Heart right ventricle (tissue), 16 donors: ENCODE results near the gene DSCAM. TPM values are rescaled to one million over a fixed set of nuclear protein-coding genes. Genes with fewer than 3 reads are reported as not detected.
A peak's percentile ranks its signal among the peaks of the same experiment; 100 is the strongest.

Source experiments
- ATAC-seq, 8 donors: fragments of 200-7000 bp; cut with Tn5 transposase; one replicate each; pipeline ENCODE4 v1.9.1; 2020; ENCODE audit warnings: mild to moderate bottlenecking in 8 of 8, moderate library complexity in 8 of 8, moderate number of reproducible peaks in 1 of 8
- DNase-seq, 2 donors: peaks; one replicate each; pipeline ENCODE4 v3.0.0-alpha.2; 2020
- H3K27ac ChIP-seq, 10 donors: fragments of 200-600 bp; sonication (generic) in 2 of 10; one replicate each; pipeline versions ENCODE4 v1.5.0 to v1.8.0; 2020 to 2022; ENCODE audit warnings: mild to moderate bottlenecking in 3 of 10
- H3K27me3 ChIP-seq, 7 donors: fragments of 200-600 bp; one replicate each; pipeline ENCODE4 v1.8.0; 2021 to 2022; ENCODE audit warnings: mild to moderate bottlenecking in 2 of 7
- H3K36me3 ChIP-seq, 9 donors: fragments of 200-600 bp; sonication (generic) in 1 of 9; one replicate each; pipeline versions ENCODE4 v1.5.0 to v1.8.0; 2020 to 2022; ENCODE audit warnings: mild to moderate bottlenecking in 2 of 9
- H3K4me1 ChIP-seq, 9 donors: fragments of 200-600 bp; sonication (generic) in 1 of 9; one replicate each; pipeline versions ENCODE4 v1.5.0 to v1.8.0; 2020 to 2022; ENCODE audit warnings: mild to moderate bottlenecking in 4 of 9
- H3K4me3 ChIP-seq, 10 donors: fragments of 200-600 bp; sonication (generic) in 2 of 10; one replicate each; pipeline versions ENCODE4 v1.5.0 to v1.8.0; 2020 to 2022; ENCODE audit warnings: mild to moderate bottlenecking in 7 of 10, moderate library complexity in 2 of 10
- H3K9me3 ChIP-seq, 11 donors: fragments of 200-600 bp in 10 of 11; sonication (generic) in 2 of 11; one replicate each; pipeline versions ENCODE4 v1.5.0 to v1.8.0; 2013 to 2022; ENCODE audit warnings: mild to moderate bottlenecking in 2 of 11, control low read depth in 1 of 11, moderate library complexity in 1 of 11
- WGBS, 2 donors: extraction: QIAGEN DNeasy Blood & Tissue Kit; methylation state at CpG; one replicate each; pipeline ENCODE4 v1.1.7; 2013; ENCODE audit warnings: inconsistent platforms in 1 of 2; 5-methylcytosine and 5-hydroxymethylcytosine counted together
- intact Hi-C, 10 donors: fragments of 100-400 bp; cut with DNase I; formaldehyde crosslinking; loops; one replicate each; pipeline versions ENCODE4 v1.11.1 to v1.14.2; 2022
- polyA plus RNA-seq, 2 donors: library from polyadenylated mRNA; stranded (reverse); fragments of 200-250 nt; gene quantifications; one replicate each; pipeline ENCODE4 v1.2.3, GENCODE V29; 2013
- total RNA-seq, 10 donors: library from RNA; stranded (reverse); fragmentation: NEBNext Ultra II Directional in 3 of 10; extraction: Animal tissue kit (Norgen Biotek cat#: 25700) in 3 of 10; gene quantifications; one replicate each; pipeline versions ENCODE4 v1.2.1 to v1.2.4, GENCODE V29; 2021 to 2023
- TF ChIP-seq, protein P1 (sequence below), 9 donors: fragments of 200-600 bp; sonication (generic) in 2 of 9; IDR thresholded peaks; one replicate each; pipeline versions ENCODE4 v1.5.0 to v1.8.0; 2021 to 2022; ENCODE audit warnings: antibody characterized with exemption in 9 of 9, mild to moderate bottlenecking in 5 of 9, moderate library complexity in 1 of 9
- donor health status: Arrhythmogenic right ventricular cardiomyopathy.
- donor health status: ischemic (EF 13 %, LVEDD 7.1; RV severe dilation, severe dysfunction).
- donor health status: healthy with polysubstance abuse.
- donor health status: DM: no; HTN: yes; CAD: no.
- donor health status: DM: no; HTN: no; CAD: no.
- donor health status: ischemic (EF 25% LVEDD 6.9; RV normal size, moderate dysfunction).
- donor health status: ischemic (EF 25% LVEDD 5.7; RV mildly dilated, moderate dysfunction).
- donor health status: healthy.
- donor health status: DM: yes; HTN: yes; CAD: no.
- donor health status: Ischemic cardiomyopathy.
- donor health status: ischemic (EF 35%, LVEDD 5.7; RV mildly dilated, moderate dysfunction).
- donor health status: nonischemic (EF 11% LVEDD 7.7; RV severe dilation, severe dysfunction).
- donor health status: DM: yes; HTN: yes; CAD: no.
- donor health status: PGD.
- donor health status: ischemic (EF 29% LVEDD 5.4; RV normal size, mild dysfunction).
- donor health status: nonischemic (EF 23%, LVEDD 6.1; RV moderate dilation, normal function).

Gene DSCAM
- total and polyA plus RNA-seq, 12 donors, result 0.03 to 0.04 TPM; not detected in 10

DNA sequence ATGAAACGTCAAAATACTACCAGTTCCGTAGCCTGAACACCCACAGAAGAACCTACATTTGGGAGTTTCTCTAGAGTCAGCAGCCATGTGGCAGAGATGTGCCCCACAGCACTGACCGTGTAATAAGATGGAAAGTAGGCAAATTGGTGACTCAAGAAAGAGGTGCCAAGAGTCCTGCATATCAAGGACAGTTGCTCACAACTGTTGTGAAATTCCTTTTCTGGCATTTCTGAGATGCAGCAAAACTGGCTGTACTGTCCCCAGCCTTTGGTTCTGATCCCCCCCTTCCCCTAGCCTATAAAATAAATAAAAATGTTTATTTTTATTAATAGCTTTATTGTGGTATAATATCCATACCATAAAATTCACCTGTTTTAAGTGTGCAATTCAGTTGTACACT lies 655.8 kb downstream of the DSCAM start:
- ATAC-seq (no peak), DNase-seq (no peak)
- TF ChIP-seq, protein P1, sequence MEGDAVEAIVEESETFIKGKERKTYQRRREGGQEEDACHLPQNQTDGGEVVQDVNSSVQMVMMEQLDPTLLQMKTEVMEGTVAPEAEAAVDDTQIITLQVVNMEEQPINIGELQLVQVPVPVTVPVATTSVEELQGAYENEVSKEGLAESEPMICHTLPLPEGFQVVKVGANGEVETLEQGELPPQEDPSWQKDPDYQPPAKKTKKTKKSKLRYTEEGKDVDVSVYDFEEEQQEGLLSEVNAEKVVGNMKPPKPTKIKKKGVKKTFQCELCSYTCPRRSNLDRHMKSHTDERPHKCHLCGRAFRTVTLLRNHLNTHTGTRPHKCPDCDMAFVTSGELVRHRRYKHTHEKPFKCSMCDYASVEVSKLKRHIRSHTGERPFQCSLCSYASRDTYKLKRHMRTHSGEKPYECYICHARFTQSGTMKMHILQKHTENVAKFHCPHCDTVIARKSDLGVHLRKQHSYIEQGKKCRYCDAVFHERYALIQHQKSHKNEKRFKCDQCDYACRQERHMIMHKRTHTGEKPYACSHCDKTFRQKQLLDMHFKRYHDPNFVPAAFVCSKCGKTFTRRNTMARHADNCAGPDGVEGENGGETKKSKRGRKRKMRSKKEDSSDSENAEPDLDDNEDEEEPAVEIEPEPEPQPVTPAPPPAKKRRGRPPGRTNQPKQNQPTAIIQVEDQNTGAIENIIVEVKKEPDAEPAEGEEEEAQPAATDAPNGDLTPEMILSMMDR (IDR thresholded peaks at IDR 0.05), result no peak
- intact Hi-C loops, result no loop called here
- no peak overlapping the region for H3K27ac ChIP-seq
- H3K36me3 ChIP-seq, result no peaks in the 10 kb centered on the region
- peaks cover 0 to 17% (median 0%) of the 10 kb centered on the region in 11 donors for H3K9me3 ChIP-seq
- no peak overlapping the region for H3K4me3 ChIP-seq
- H3K27me3 ChIP-seq, result peaks cover 0 to 4% (median 0%) of the 10 kb centered on the region in 7 donors
- peaks cover 0 to 7% (median 0%) of the 10 kb centered on the region in 9 donors for H3K4me1 ChIP-seq
- 65 to 71% methylated on average over 3 of the region's 3 CpGs for WGBS, 2 donors

GRCh38 chr21:40187946-40188654 lies 658.9 kb downstream of the DSCAM start:
- DNase-seq, result no peak
- Histone ChIP-seq H3K9me3 (peaks cover 0 to 17% (median 0%) of the 10 kb centered on the region in 11 donors), H3K36me3 (no peaks in the 10 kb centered on the region), H3K27me3 (peaks cover 0 to 4% (median 0%) of the 10 kb centered on the region in 7 donors), H3K4me3 (no peak overlapping the region), H3K27ac (no peak overlapping the region), H3K4me1 (peaks cover 0 to 8% (median 0%) of the 10 kb centered on the region in 9 donors)
- TF ChIP-seq, protein P1 (IDR thresholded peaks at IDR 0.05), result no peak
- ATAC-seq, result no peak
- 77 to 82% methylated on average over 9 of the region's 9 CpGs for WGBS, 2 donors
- intact Hi-C loops, result no loop called here

DNA sequence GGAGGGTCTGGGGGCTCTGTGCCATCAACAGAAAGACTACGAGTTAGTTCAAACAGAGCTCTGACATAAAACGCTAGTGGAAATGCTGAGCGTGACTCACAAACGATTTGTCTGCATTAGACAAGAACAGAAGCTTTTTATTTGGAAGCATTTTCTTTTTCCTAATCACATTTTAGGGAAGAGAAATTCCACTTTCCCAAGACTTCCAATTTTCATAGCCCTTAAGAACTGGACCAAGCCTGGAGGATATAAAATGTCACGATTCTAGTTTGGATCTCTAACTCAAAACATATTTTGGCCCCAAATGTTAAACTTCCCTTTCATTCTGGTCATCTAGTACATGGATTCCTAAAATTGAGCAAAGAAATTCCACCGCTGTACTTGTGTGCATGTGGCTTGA lies 659.7 kb downstream of the DSCAM start:
- ATAC-seq (no peak), DNase-seq (no peak)
- TF ChIP-seq, protein P1 (IDR thresholded peaks at IDR 0.05), result no peak
- no peak overlapping the region for H3K4me3 ChIP-seq
- intact Hi-C loops, result no loop called here
- no peak overlapping the region for H3K27ac ChIP-seq
- 67 to 68% methylated on average over 6 of the region's 6 CpGs for WGBS, 2 donors
- no peaks in the 10 kb centered on the region for H3K36me3 ChIP-seq
- peaks cover 0 to 10% (median 0%) of the 10 kb centered on the region in 11 donors for H3K9me3 ChIP-seq
- H3K4me1 ChIP-seq, result peaks cover 0 to 8% (median 0%) of the 10 kb centered on the region in 9 donors
- peaks cover 0 to 4% (median 0%) of the 10 kb centered on the region in 7 donors for H3K27me3 ChIP-seq

GRCh38 chr21:40186045-40186444 lies 660.9 kb downstream of the DSCAM start:
- 12 to 15% methylated on average over 6 of the region's 6 CpGs for WGBS, 2 donors
- peaks cover 0 to 4% (median 0%) of the 10 kb centered on the region in 7 donors for H3K27me3 ChIP-seq
- no peak overlapping the region for H3K4me3 ChIP-seq
- DNase-seq, result peak in 1 of 2 donors; percentile 21
- no peak overlapping the region for H3K27ac ChIP-seq
- peaks cover 0 to 12% (median 0%) of the 10 kb centered on the region in 11 donors for H3K9me3 ChIP-seq
- intact Hi-C loops, result no loop called here
- ATAC-seq, result peak in 3 of 8 donors; percentile 67 to 72 (median 70)
- TF ChIP-seq, protein P1 (IDR thresholded peaks at IDR 0.05), result no peak
- peaks cover 0 to 8% (median 0%) of the 10 kb centered on the region in 9 donors for H3K4me1 ChIP-seq
- H3K36me3 ChIP-seq, result no peaks in the 10 kb centered on the region
